Naive B cell (primary cell): ENCODE measurements around the gene TECPR2. TPM values are rescaled to one million over a fixed set of nuclear protein-coding genes. Genes with fewer than 3 reads are reported as not detected.
A peak's percentile ranks its signal among the peaks of the same experiment; 100 is the strongest.
"Not testable (repeated sequence)": the region's sequence is repeated elsewhere in the genome, so short reads cannot be mapped to it uniquely, and the experiment has no call there.

Experiments
- ATAC-seq, 2 donors: fragments of 150-1000 bp; cut with Tn5 transposase; 2 replicates each; pipeline ENCODE4 v1.10.0; 2021; ENCODE audit warnings: low read depth in 2 of 2, mild to moderate bottlenecking in 2 of 2, moderate library complexity in 2 of 2
- DNase-seq: peaks from one replicate; pipeline ENCODE4 v3.0.0; 2022
- H3K27ac Mint-ChIP-seq, 6 donors: one replicate each; pipeline ENCODE4 v1.8.0; 2020 to 2022; ENCODE audit warnings: mild to moderate bottlenecking in 6 of 6, mixed read lengths in 6 of 6, moderate library complexity in 5 of 6, inconsistent platforms in 2 of 6
- H3K27me3 Mint-ChIP-seq, 3 donors: one replicate each; pipeline ENCODE4 v1.8.0; 2021 to 2022; ENCODE audit warnings: mixed read lengths in 3 of 3, mild to moderate bottlenecking in 1 of 3
- H3K36me3 Mint-ChIP-seq, 2 donors: one replicate each; pipeline ENCODE4 v1.8.0; 2020 to 2022; ENCODE audit warnings: mixed read lengths in 2 of 2, inconsistent platforms in 1 of 2, mild to moderate bottlenecking in 1 of 2
- H3K4me1 Mint-ChIP-seq, 3 donors: one replicate each; pipeline ENCODE4 v1.8.0; 2020 to 2022; ENCODE audit warnings: mixed read lengths in 3 of 3, inconsistent platforms in 1 of 3, mild to moderate bottlenecking in 1 of 3, moderate library complexity in 1 of 3
- H3K4me3 Mint-ChIP-seq, 8 donors: one replicate each; pipeline ENCODE4 v1.8.0; 2020 to 2022; ENCODE audit warnings: mild to moderate bottlenecking in 8 of 8, mixed read lengths in 8 of 8, moderate library complexity in 8 of 8, inconsistent platforms in 2 of 8
- H3K9me3 Mint-ChIP-seq, 7 donors: one replicate each; pipeline ENCODE4 v1.8.0; 2020 to 2022; ENCODE audit warnings: mixed read lengths in 7 of 7, mild to moderate bottlenecking in 5 of 7, inconsistent platforms in 2 of 7, moderate library complexity in 1 of 7
- polyA plus RNA-seq, 6 donors: library from polyadenylated mRNA; unstranded; fragments of 300-500 nt; fragmentation: Illumina TruSeq; gene quantifications; one replicate each; pipeline ENCODE4 v1.2.3, GENCODE V29; 2021; ENCODE audit warnings: low read depth in 6 of 6

Gene TECPR2
- polyA plus RNA-seq, 6 donors from 2014 or later: 2.3 to 6.6 (median 3.1) TPM

DNA sequence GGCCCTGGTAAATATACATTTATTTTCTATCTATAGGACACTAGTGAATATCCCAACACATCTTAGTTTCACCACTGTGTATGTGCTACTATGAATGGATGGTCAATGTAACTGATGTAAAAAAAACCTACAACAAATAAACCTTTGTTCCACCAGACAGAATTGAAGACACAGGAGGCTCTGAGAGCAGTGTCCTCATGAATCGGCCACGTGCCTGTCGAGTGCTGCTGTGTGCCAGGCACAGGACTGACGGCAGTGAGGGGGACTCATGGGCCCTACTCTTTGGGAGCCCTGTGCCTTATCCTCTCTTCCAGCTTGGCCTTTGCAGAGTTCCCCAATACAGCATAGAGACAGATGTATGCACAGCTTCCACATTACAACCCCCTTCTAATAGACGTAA lies 18.3 kb upstream of the TECPR2 start:
- Mint-ChIP-seq H3K36me3 (peaks cover 28 to 32% of the 10 kb centered on the region in 2 donors), H3K4me3 (no peak overlapping the region), H3K9me3 (no peaks in the 10 kb centered on the region), H3K27ac (peak overlapping the region in 2 of 6 donors; percentile 57 to 85), H3K27me3 (no peaks in the 10 kb centered on the region), H3K4me1 (no peaks in the 10 kb centered on the region)
- DNase-seq (no peak), ATAC-seq (no peak)

DNA sequence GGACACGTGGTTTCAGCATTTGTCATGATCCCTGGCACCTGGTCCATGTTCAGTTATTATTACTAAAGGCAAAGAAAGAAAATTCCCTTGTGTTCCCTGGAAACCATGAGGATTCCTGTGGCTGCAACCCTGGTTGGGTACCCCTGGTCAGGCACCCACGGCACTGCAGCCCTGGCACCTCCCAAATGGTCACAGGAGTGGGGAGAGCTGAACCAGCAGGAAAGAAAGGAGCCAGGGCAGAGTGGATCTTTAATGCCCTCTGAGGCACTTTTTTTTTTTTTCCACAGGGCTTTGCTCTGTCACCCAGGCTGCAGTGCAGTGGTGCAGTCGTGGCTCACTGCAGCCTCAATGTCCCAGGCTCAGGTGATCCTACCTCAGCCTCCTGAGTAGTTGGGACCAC lies 17.5 kb upstream of the TECPR2 start:
- no peaks in the 10 kb centered on the region for H3K9me3 Mint-ChIP-seq
- H3K36me3 Mint-ChIP-seq: peaks cover 32 to 34% of the 10 kb centered on the region in 2 donors
- no peak for DNase-seq
- H3K4me3 Mint-ChIP-seq: no peak overlapping the region
- no peaks in the 10 kb centered on the region for H3K27me3 Mint-ChIP-seq
- peak overlapping the region in 1 of 6 donors; percentile 41 for H3K27ac Mint-ChIP-seq
- no peaks in the 10 kb centered on the region for H3K4me1 Mint-ChIP-seq
- ATAC-seq: no peak

DNA sequence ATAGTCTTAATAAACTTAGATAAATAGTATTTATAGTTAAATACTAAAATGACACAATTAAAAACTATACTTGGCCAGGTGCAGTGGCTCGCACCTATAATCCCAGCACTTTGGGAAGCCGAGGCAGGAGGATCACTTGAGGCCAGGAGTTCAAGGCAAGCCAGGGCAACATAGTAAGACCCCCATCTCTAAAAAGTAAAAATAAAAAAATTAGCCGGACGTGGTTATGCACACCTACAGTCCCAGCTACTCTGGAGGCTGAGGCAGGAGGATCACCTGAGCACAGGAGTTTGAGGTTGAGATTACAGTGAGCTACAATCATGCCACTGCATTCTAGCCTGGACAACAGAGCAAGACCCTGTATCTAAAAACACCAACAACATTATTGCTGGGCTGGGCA lies 16.1 kb upstream of the TECPR2 start:
- no peak overlapping the region for H3K4me3 Mint-ChIP-seq
- no peak for ATAC-seq

DNA sequence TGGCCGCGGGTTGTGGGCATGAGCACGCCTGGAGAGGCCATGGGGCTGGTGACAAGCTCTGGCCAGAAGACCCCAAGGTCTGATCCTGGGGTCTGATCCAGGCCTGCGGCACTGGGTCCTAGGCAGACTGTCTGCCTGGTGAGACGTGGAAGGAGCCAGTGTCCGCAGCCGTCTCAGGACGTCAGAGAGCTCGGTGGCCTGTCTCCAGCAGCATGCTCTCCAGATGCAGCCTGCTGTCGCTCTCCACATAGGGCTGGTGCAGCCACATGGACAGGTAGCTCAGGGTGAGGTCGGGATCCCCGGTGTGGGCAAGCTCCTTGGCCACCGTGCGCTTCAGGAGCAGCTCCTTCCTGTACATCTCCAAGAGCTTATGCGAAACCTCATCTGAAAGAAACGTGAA lies 14.4 kb upstream of the TECPR2 start:
- no peaks in the 10 kb centered on the region for H3K9me3 Mint-ChIP-seq
- H3K27me3 Mint-ChIP-seq: no peaks in the 10 kb centered on the region
- peaks cover 0 to 5% (median 0%) of the 10 kb centered on the region in 3 donors for H3K4me1 Mint-ChIP-seq
- ATAC-seq (no peak), DNase-seq (no peak)
- H3K36me3 Mint-ChIP-seq: peaks cover 22 to 25% of the 10 kb centered on the region in 2 donors
- H3K4me3 Mint-ChIP-seq: no peak overlapping the region
- no peak overlapping the region for H3K27ac Mint-ChIP-seq

More for the DNA sequence above, 16.1 kb upstream of the TECPR2 start:
- Mint-ChIP-seq H3K27ac (peak overlapping the region in 1 of 6 donors; percentile 37), H3K9me3 (no peaks in the 10 kb centered on the region), H3K27me3 (no peaks in the 10 kb centered on the region), H3K36me3 (peaks cover 27 to 33% of the 10 kb centered on the region in 2 donors), H3K4me1 (no peaks in the 10 kb centered on the region)
- DNase-seq: no peak

DNA sequence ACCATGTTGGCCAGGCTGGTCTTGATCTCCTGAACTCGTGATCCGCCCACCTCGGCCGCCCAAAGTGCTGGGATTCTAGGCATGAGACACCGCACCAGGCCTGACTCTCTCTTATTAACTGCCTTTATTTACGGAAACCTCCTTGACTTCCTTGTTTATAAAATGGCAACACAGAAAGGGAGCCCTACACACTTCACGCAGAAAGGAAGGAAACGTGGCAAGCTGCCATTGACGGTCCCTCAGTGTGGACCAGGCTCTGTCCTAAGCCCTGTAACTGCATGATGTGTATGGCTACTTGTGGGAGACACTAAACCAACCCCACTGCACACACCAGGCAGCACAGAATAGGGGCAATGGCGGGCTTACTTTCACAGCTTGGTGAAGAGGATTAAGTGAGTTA lies 11.7 kb upstream of the TECPR2 start:
- Mint-ChIP-seq H3K27ac (no peak overlapping the region), H3K4me1 (peaks cover 0 to 5% (median 0%) of the 10 kb centered on the region in 3 donors), H3K4me3 (no peak overlapping the region), H3K9me3 (no peaks in the 10 kb centered on the region), H3K27me3 (no peaks in the 10 kb centered on the region), H3K36me3 (peaks cover 8 to 21% of the 10 kb centered on the region in 2 donors)
- DNase-seq (no peak), ATAC-seq (no peak)

GRCh38 chr14:102351593-102351992 lies 11.1 kb upstream of the TECPR2 start:
- DNase-seq, ATAC-seq, H3K9me3 Mint-ChIP-seq, H3K4me1 Mint-ChIP-seq, H3K27ac Mint-ChIP-seq, H3K4me3 Mint-ChIP-seq, H3K27me3 Mint-ChIP-seq: not testable (repeated sequence)
- peaks cover 8 to 21% of the 10 kb centered on the region in 2 donors for H3K36me3 Mint-ChIP-seq

GRCh38 chr14:102352213-102352612 lies 10.5 kb upstream of the TECPR2 start:
- no peak for ATAC-seq
- Mint-ChIP-seq H3K4me3 (peak overlapping the region in 1 of 8 donors; percentile 22), H3K27me3 (no peaks in the 10 kb centered on the region), H3K9me3 (no peaks in the 10 kb centered on the region), H3K4me1 (peaks cover 0 to 5% (median 0%) of the 10 kb centered on the region in 3 donors), H3K36me3 (peaks cover 8 to 21% of the 10 kb centered on the region in 2 donors), H3K27ac (peak overlapping the region in 1 of 6 donors; percentile 80)
- DNase-seq: no peak

GRCh38 chr14:102353126-102353619 lies 9.6 kb upstream of the TECPR2 start:
- Mint-ChIP-seq H3K36me3 (peaks cover 6 to 15% of the 10 kb centered on the region in 2 donors), H3K9me3 (no peaks in the 10 kb centered on the region), H3K27ac (no peak overlapping the region), H3K4me3 (no peak overlapping the region), H3K4me1 (peaks cover 0 to 6% (median 5%) of the 10 kb centered on the region in 3 donors), H3K27me3 (no peaks in the 10 kb centered on the region)
- DNase-seq (no peak), ATAC-seq (no peak)

DNA sequence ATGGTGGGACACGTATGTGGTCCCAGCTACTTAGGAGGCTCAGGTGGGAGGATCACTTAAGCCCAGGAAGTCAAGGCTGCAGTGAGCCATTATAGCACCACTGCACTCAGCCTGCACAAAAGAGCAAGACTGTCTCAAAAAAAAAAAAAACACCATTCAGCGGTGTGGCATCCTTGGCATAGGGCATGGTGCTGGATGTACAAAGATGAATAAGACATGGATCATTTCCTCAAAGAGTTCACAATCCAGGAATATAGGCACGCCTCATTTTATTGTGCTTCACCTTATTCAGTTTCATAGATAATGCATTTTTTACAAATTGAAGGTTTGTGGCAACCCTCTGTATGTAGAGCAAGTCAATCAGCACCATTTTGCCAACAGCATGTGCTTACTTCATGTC lies 6.5 kb upstream of the TECPR2 start:
- no peak overlapping the region for H3K4me3 Mint-ChIP-seq
- H3K36me3 Mint-ChIP-seq: no peaks in the 10 kb centered on the region
- peaks cover 7 to 21% (median 19%) of the 10 kb centered on the region in 3 donors for H3K4me1 Mint-ChIP-seq
- ATAC-seq (no peak), DNase-seq (no peak)
- no peak overlapping the region for H3K27ac Mint-ChIP-seq
- H3K9me3 Mint-ChIP-seq: no peaks in the 10 kb centered on the region
- no peaks in the 10 kb centered on the region for H3K27me3 Mint-ChIP-seq

GRCh38 chr14:102359341-102359740 lies 3.4 kb upstream of the TECPR2 start:
- no peak for ATAC-seq
- no peaks in the 10 kb centered on the region for H3K36me3 Mint-ChIP-seq
- no peak overlapping the region for H3K27ac Mint-ChIP-seq
- no peaks in the 10 kb centered on the region for H3K27me3 Mint-ChIP-seq
- no peak overlapping the region for H3K4me3 Mint-ChIP-seq
- peaks cover 20 to 36% (median 25%) of the 10 kb centered on the region in 3 donors for H3K4me1 Mint-ChIP-seq
- H3K9me3 Mint-ChIP-seq: no peaks in the 10 kb centered on the region
- no peak for DNase-seq

- no peaks in the 10 kb centered on the region for H3K36me3 Mint-ChIP-seq
- H3K9me3 Mint-ChIP-seq: no peaks in the 10 kb centered on the region
- H3K27ac Mint-ChIP-seq: peak overlapping the region in 2 of 6 donors; percentile 15 to 71
- ATAC-seq (no peak), DNase-seq (no peak)
- H3K4me3 Mint-ChIP-seq: peak overlapping the region in 1 of 8 donors; percentile 63
- peaks cover 20 to 36% (median 25%) of the 10 kb centered on the region in 3 donors for H3K4me1 Mint-ChIP-seq
- no peaks in the 10 kb centered on the region for H3K27me3 Mint-ChIP-seq
These were observed 2.4 kb upstream of the TECPR2 start for GRCh38 chr14:102360388-102360787.

DNA sequence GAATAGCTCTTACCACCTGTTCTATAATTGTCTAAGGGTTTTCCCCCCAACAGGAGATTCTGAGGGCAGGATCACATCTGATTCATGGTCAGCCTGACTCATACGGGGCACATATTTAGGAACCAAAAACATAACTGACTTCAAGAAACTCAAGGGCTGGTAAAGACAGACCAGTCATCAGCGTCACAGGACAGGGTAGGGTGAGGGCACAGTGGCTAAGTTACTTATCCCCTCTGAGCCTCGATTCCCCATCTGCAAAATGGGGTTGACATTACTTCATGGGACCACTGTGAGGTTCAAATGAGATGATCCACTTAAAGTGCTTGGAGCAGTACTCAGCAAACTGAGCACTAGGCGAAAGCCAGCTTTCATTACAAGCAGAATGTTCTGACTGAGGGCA lies 657 bp upstream of the TECPR2 start:
- Mint-ChIP-seq H3K4me3 (peak overlapping the region in 6 of 8 donors; percentile 90 to 100 (median 96)), H3K36me3 (no peaks in the 10 kb centered on the region), H3K27ac (peak overlapping the region in 5 of 6 donors; percentile 57 to 98 (median 97)), H3K27me3 (no peaks in the 10 kb centered on the region), H3K4me1 (peaks cover 20 to 36% (median 25%) of the 10 kb centered on the region in 3 donors), H3K9me3 (no peaks in the 10 kb centered on the region)
- ATAC-seq (no peak), DNase-seq (peak; percentile 8)

- Mint-ChIP-seq H3K27me3 (no peaks in the 10 kb centered on the region), H3K9me3 (no peaks in the 10 kb centered on the region), H3K36me3 (no peaks in the 10 kb centered on the region), H3K4me3 (no peak overlapping the region), H3K4me1 (peaks cover 26 to 33% (median 26%) of the 10 kb centered on the region in 3 donors), H3K27ac (peak overlapping the region in 5 of 6 donors; percentile 90 to 97 (median 94))
- DNase-seq (no peak), ATAC-seq (peak; percentile 27 to 29)
These were observed 622 bp downstream of the TECPR2 start for GRCh38 chr14:102363182-102363943.

DNA sequence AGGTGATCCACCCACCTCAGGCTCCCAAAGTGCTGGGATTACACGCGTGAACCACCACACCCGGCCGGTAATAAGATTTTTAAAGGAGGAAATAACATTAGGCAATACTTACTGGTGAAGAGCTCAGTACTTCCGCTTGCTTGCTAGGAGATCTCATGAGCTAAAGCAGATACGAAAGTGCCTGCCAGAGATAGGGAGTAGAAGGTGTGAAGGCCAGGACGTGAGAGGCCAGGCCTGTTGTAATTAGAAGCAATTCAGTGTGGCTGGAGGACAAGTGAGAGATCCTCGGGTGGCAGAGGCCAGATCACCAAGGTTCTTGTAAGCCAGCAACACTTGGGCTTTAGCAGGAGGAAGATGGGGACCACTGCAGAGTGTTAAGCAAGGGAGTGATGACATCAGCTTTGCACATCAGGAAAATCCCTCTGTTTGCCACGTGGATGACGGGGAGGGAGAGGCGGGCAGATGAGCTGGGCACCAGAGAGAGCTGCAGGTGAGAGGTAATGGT lies 7.6 kb downstream of the TECPR2 start:
- DNase-seq (no peak), ATAC-seq (no peak)
- no peaks in the 10 kb centered on the region for H3K36me3 Mint-ChIP-seq
- H3K27me3 Mint-ChIP-seq: no peaks in the 10 kb centered on the region
- no peaks in the 10 kb centered on the region for H3K9me3 Mint-ChIP-seq
- no peak overlapping the region for H3K4me3 Mint-ChIP-seq
- peak overlapping the region in 4 of 6 donors; percentile 14 to 80 (median 43) for H3K27ac Mint-ChIP-seq
- H3K4me1 Mint-ChIP-seq: peaks cover 10 to 17% (median 16%) of the 10 kb centered on the region in 3 donors
